ENCODE measurements around the gene ELP2. TPM values are rescaled to one million over a fixed set of nuclear protein-coding genes. Genes with fewer than 3 reads are reported as not detected.
"Not testable (repeated sequence)": the region's sequence is repeated elsewhere in the genome, so short reads cannot be mapped to it uniquely, and the experiment has no call there.

ELP2 gene
- 45.1 and 46.1 TPM in 2 replicates for total RNA-seq

- peak within 1 kb of the TSS; percentile 73 for H3K4me3 ChIP-seq (ENCODE audit: low read depth, low read length)
- DNase-seq (ENCODE audit: low read depth), result no peak
- TF ChIP-seq CTCF (conservative IDR thresholded peaks at IDR 0.05; ENCODE audit: low read depth, low read length), result no peak
Measured at GRCh38 chr18:36129300-36130038, at the start of gene ELP2, which contains the start of gene SLC39A6. ELP2 (plus strand) TSS chr18:36129899; CDS start chr18:36129934, 35 bp downstream. SLC39A6 (minus strand) TSS chr18:36129340; CDS start chr18:36127007, 2,333 bp downstream.

GRCh38 chr18:36081118-36081517, 48.6 kb upstream of the ELP2 start:
- H3K4me3 ChIP-seq (ENCODE audit: low read depth, low read length); DNase-seq (ENCODE audit: low read depth): not testable (repeated sequence)

GRCh38 chr18:36083729-36084128, 46.0 kb upstream of the ELP2 start:
- TF ChIP-seq CTCF (conservative IDR thresholded peaks at IDR 0.05; ENCODE audit: low read depth, low read length), result no peak
- no peak for DNase-seq (ENCODE audit: low read depth)

GRCh38 chr18:36085195-36085594, 44.5 kb upstream of the ELP2 start:
- no peak overlapping the region for H3K4me3 ChIP-seq (ENCODE audit: low read depth, low read length)

More at GRCh38 chr18:36083729-36084128, 46.0 kb upstream of the ELP2 start:
- no peak overlapping the region for H3K4me3 ChIP-seq (ENCODE audit: low read depth, low read length)

GRCh38 chr18:36086186-36086585, 43.5 kb upstream of the ELP2 start:
- DNase-seq (ENCODE audit: low read depth), result no peak
- TF ChIP-seq CTCF (conservative IDR thresholded peaks at IDR 0.05; ENCODE audit: low read depth, low read length), result no peak
- no peak overlapping the region for H3K4me3 ChIP-seq (ENCODE audit: low read depth, low read length)

More at GRCh38 chr18:36085195-36085594, 44.5 kb upstream of the ELP2 start:
- TF ChIP-seq CTCF (conservative IDR thresholded peaks at IDR 0.05; ENCODE audit: low read depth, low read length), result no peak
- no peak for DNase-seq (ENCODE audit: low read depth)

GRCh38 chr18:36088256-36088655, 41.4 kb upstream of the ELP2 start:
- no peak for DNase-seq (ENCODE audit: low read depth)
- TF ChIP-seq CTCF (conservative IDR thresholded peaks at IDR 0.05; ENCODE audit: low read depth, low read length), result no peak
- H3K4me3 ChIP-seq (ENCODE audit: low read depth, low read length), result no peak overlapping the region

GRCh38 chr18:36089001-36089400, 40.7 kb upstream of the ELP2 start:
- no peak for TF ChIP-seq CTCF (conservative IDR thresholded peaks at IDR 0.05; ENCODE audit: low read depth, low read length)
- DNase-seq (ENCODE audit: low read depth), result peak; percentile 35
- H3K4me3 ChIP-seq (ENCODE audit: low read depth, low read length), result no peak overlapping the region

- not testable (repeated sequence) for H3K4me3 ChIP-seq (ENCODE audit: low read depth, low read length)
Measured at GRCh38 chr18:36092116-36092515, 37.6 kb upstream of the ELP2 start.

More at GRCh38 chr18:36092116-36092515, 37.6 kb upstream of the ELP2 start:
- DNase-seq (ENCODE audit: low read depth), result peak; percentile 29
